ENCODE data around the gene COL6A1.
"Not testable (repeated sequence)": the region's sequence is repeated elsewhere in the genome, so short reads cannot be mapped to it uniquely, and the experiment has no call there.

COL6A1 gene

GRCh38 chr21:46005894-46006546 is 24.4 kb downstream of the COL6A1 start:
- not testable (repeated sequence) for DNase-seq (ENCODE audit: low read depth, low spot score)

GRCh38 chr21:46006547-46007491 is 25.2 kb downstream of the COL6A1 start:
- no peak for DNase-seq (ENCODE audit: low read depth, low spot score)

GRCh38 chr21:46007492-46007868 is 25.9 kb downstream of the COL6A1 start:
- DNase-seq (ENCODE audit: low read depth, low spot score): no peak

- DNase-seq (ENCODE audit: low read depth, low spot score): no peak
Observed at GRCh38 chr21:46008893-46009621, 27.5 kb downstream of the COL6A1 start.

GRCh38 chr21:46009951-46010705 is 28.6 kb downstream of the COL6A1 start:
- no peak for DNase-seq (ENCODE audit: low read depth, low spot score)

DNA sequence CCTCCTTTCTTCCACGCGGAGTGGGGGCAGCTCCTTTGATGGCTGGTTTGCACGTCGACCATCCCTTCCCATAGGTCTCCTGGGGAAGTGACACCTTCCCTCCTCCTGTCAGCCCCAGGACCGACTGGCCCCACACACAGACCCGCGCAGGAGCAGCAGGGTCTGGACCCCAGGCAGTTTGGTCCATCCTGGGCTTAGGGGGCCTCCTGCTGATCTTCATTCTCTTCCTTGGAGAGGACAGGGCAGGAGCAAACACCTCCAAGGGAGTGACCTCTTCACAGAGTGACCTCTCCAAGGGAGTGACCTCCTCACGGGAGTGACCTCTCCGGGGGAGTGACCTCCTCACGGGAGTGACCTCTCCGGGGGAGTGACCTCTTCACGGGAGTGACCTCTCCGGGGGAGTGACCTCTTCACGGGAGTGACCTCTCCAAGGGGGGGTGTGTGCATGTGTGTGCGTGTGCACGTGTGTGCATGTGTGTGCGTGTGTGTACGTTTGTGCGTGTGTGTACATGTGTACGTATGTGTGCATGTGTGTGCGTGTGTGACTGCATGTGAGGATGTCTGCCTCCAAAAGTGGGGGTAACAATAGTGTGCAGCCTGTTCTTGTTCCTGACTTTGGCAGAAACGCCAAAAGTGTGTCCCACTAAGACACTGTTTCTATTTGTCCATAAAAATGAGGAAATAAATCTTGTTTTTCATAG is 29.8 kb downstream of the COL6A1 start:
- no peak for DNase-seq (ENCODE audit: low read depth, low spot score)

- no peak for DNase-seq (ENCODE audit: low read depth, low spot score)
Observed at GRCh38 chr21:46012154-46012553, 30.6 kb downstream of the COL6A1 start.

DNA sequence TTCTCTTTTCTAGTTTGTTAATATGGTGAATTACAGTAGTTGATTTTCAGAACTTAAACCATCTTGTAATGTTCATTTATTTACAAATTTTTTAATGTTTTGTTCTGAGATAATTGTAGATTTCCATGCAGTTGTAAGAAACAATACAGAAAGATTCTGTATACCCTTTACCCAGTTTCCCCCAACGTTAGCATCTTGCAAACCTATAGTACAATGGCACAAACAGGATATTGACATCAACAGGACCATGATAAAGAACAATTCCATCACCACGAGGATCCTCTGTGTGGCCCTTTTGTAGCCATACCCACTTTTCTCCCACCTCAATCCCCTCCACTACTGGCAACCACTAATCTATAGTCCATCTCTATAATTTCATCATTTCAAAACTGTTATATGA is 33.3 kb downstream of the COL6A1 start:
- no peak for DNase-seq (ENCODE audit: low read depth, low spot score)

- no peak for DNase-seq (ENCODE audit: low read depth, low spot score)
Observed at GRCh38 chr21:46017148-46017547, 35.6 kb downstream of the COL6A1 start.

DNA sequence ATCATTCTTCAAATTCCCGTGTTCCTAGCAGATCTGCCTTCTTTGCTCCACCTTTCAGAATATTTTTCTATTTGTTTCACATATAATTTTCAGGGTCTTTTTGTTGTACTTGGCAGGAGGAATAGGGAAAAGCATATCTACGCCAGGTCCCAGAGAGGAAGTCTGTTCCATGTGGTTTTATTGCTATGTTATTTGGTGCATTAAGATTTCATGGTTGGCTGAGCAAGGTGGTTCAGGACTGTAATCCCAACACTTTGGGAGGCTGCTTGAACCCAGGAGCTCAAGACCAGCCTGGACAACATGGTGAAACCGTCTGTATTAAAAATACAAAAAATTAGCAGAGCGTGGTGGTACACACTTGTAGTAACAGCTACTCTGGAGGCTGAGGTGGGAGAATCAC is 36.1 kb downstream of the COL6A1 start:
- DNase-seq (ENCODE audit: low read depth, low spot score): no peak

DNA sequence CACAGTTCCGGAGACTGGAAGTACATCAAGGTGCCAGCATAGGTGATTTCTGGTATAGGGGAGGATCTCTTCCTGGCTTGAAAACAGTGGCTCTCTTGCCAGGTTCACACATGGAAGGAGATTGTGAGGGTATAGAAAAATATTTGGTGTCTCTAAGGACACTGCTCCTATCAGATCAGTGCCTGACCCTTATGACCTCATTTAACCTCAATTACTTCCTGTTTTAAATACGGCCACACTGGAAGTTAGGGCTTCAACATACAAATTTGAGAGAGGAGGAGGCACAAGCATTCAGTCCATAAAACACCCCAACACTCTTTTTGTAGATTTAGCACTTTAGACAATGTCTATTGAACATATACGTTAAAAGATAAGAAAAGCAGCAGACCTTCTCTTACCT is 37.0 kb downstream of the COL6A1 start:
- no peak for DNase-seq (ENCODE audit: low read depth, low spot score)

- DNase-seq (ENCODE audit: low read depth, low spot score): no peak
Observed at GRCh38 chr21:46020581-46020980, 39.0 kb downstream of the COL6A1 start.

GRCh38 chr21:46021398-46021797 is 39.8 kb downstream of the COL6A1 start:
- no peak for DNase-seq (ENCODE audit: low read depth, low spot score)

DNA sequence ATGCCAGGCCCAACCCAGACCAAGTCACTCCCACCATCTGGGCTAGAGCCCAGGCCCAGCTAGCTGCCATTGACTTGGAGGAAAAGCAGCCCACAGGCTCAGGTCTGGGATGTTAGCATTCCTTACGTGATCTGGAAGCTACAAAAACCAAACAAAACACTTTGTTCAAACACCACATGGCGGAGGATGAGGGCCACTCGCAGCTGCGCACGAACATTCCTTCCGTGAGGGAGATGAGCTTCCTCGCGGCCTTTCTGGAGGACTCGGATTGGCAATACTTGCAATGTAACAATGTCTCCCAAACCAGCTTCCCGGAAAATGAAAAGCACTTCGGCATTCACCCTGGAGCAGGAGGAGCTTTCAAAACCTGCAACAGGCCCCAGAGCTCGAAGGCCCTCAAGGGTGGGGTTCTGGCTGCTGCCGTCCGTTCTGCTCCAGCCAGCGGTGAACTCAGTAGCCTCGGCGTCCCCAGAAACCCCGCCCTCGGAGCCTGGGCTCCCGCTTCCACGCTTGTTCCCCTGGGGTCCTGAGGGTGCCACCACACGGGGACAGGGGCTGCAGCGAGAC is 40.5 kb downstream of the COL6A1 start:
- no peak for DNase-seq (ENCODE audit: low read depth, low spot score)

DNA sequence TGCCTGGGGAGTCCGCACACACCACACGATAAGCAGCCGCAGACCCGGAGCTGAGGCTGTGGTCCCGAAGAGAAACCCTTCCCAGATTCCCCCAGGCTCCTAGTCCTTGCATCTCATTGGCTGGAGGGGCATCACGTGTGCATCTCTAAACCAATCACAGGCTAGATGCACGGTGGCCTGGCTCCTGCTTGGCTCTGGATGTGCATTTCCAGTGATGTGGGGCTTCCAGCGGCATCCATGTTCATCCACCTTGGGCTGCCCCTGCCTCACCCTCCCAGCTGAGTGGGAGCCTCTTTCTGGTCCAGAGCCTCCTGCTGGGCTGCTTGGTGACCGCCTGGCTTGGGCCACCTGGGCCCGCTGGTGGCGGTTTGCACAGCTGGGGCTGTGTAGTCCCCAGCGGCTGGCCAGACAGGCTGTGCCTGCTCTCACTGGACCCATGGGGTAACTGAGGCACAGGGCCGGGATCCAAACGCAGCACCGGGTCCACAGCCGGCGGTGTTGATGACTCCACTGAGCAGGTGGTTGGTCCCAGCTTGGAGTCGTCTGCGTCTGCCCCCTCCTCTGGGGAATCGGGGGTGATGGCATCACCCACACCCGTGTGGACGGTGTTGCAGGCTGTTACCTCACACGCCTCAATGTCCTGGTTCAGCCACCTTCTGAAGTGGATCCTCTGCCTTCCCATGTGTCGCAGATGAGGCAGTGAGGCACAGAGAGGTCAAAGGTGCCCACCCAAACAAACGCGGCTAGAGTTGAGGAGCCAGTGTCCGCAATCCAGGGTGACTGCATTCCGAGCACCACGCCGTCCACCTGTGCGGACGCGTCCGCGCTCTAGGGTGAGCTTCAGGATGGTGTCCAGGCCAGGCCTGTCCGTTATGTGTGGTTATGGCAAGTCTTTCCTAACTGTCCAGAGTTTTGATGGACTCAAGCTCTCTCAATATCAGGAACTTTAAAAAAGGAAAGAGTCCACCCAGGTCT is 41.3 kb downstream of the COL6A1 start:
- no peak for DNase-seq (ENCODE audit: low read depth, low spot score)

- DNase-seq (ENCODE audit: low read depth, low spot score): no peak
Observed at GRCh38 chr21:46023555-46023954, 42.0 kb downstream of the COL6A1 start.

GRCh38 chr21:46024141-46024540 is 42.6 kb downstream of the COL6A1 start:
- no peak for DNase-seq (ENCODE audit: low read depth, low spot score)

DNA sequence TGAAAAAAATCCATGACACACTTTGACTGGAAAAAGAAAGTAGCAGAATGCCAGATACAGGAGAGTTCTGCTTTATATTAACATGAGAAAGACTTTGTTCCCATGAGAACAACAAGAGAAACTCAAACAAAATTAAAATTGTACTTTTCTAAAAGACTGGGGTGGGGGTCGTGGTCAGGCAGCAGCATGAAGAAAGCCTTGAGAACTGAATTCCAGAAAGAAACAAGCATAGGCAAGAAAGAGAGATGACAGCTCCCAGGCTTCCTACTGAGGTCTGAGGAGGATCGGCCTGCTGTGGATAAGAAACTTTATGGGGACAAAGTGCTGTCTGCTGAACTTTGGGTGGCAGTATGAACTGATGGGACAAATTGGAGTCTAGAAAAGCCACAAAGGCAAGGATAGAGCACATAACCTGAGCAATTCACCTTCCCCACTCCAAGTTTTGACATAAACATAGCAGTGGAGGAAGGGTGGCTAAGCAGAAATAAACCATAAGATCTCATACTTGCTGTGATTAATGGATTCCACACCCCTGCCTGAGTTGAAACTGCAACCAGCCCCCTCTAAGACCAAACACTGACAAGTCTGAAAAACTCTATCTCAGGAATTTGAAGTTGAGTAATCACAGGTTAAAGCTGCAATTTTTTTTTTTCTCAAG is 43.7 kb downstream of the COL6A1 start:
- no peak for DNase-seq (ENCODE audit: low read depth, low spot score)

All from brain pericyte (primary cell).